A673 (cell line): ENCODE data around the gene RAB15.

Source experiments
- EZH2 ChIP-seq: fragments of 200-600 bp; sonication (generic); IDR thresholded peaks from 2 replicates; pipeline ENCODE4 v1.6.1; 2017; ENCODE audit warnings: borderline replicate concordance, low read depth, mild to moderate bottlenecking, mixed read lengths, antibody characterized with exemption, low read length; ENCODE audit not compliant: poor library complexity, severe bottlenecking
- TF ChIP-seq, protein P1 (sequence below): fragments of 300-800, 200-600 bp; sonication (generic); conservative IDR thresholded peaks from 2 replicates; pipeline ENCODE4 v1.5.1; 2017; ENCODE audit warnings: low read depth, mild to moderate bottlenecking, antibody characterized with exemption, low read length, moderate library complexity, mixed read lengths

DNA sequence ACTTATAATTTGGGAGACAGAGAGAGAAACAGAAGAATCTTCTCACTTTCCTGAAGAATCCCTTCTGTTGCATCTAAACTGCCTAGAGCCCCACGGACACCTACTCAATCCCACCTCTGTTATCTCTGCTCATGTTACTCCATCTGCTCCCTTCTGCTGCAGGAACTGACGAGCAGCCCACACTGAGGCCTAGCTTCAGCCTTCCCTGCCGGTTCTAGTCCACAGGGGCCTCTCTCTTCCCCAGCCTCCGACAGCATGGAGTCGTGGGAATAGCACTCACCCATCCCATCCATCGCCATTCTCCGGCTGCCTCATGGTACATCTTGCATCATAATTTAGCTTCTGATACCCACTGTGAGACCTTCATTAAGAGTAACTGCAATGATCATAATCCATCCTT lies 4.0 kb downstream of the RAB15 start:
- TF ChIP-seq, protein P1, sequence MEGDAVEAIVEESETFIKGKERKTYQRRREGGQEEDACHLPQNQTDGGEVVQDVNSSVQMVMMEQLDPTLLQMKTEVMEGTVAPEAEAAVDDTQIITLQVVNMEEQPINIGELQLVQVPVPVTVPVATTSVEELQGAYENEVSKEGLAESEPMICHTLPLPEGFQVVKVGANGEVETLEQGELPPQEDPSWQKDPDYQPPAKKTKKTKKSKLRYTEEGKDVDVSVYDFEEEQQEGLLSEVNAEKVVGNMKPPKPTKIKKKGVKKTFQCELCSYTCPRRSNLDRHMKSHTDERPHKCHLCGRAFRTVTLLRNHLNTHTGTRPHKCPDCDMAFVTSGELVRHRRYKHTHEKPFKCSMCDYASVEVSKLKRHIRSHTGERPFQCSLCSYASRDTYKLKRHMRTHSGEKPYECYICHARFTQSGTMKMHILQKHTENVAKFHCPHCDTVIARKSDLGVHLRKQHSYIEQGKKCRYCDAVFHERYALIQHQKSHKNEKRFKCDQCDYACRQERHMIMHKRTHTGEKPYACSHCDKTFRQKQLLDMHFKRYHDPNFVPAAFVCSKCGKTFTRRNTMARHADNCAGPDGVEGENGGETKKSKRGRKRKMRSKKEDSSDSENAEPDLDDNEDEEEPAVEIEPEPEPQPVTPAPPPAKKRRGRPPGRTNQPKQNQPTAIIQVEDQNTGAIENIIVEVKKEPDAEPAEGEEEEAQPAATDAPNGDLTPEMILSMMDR, result no peak
- TF ChIP-seq EZH2, result no peak
